Dedifferentiated amniotic fluid mesenchymal stem cell (primary cell): Measurements from ENCODE around the gene XRCC4.

Source experiments
- DNase-seq: peaks from one replicate; pipeline ENCODE4 v3.0.0-alpha.2; 2016; ENCODE audit errors: extremely low spot score

XRCC4 gene

GRCh38 chr5:83385812-83386211 is 308.5 kb downstream of the XRCC4 start:
- no peak for DNase-seq

- no peak for DNase-seq
These were observed 309.7 kb downstream of the XRCC4 start for GRCh38 chr5:83387041-83387440.

- DNase-seq, result no peak
These were observed 311.3 kb downstream of the XRCC4 start for GRCh38 chr5:83388608-83389007.

GRCh38 chr5:83392766-83393503 is 315.6 kb downstream of the XRCC4 start:
- DNase-seq, result no peak

GRCh38 chr5:83393504-83393866 is 316.1 kb downstream of the XRCC4 start:
- DNase-seq, result no peak

- DNase-seq, result no peak
These were observed 316.8 kb downstream of the XRCC4 start for GRCh38 chr5:83394190-83394589.

GRCh38 chr5:83396662-83397061 is 319.3 kb downstream of the XRCC4 start:
- DNase-seq, result no peak

- no peak for DNase-seq
These were observed 320.3 kb downstream of the XRCC4 start for GRCh38 chr5:83397658-83398057.

- DNase-seq, result no peak
These were observed 322.9 kb downstream of the XRCC4 start for GRCh38 chr5:83400241-83400640.

- DNase-seq, result no peak
These were observed 323.4 kb downstream of the XRCC4 start for GRCh38 chr5:83400701-83401100.

GRCh38 chr5:83401122-83401731 is 323.9 kb downstream of the XRCC4 start:
- DNase-seq, result no peak

GRCh38 chr5:83401775-83402174 is 324.4 kb downstream of the XRCC4 start:
- DNase-seq, result no peak
